Measurements from ENCODE around the gene BNC2. TPM values are rescaled to one million over a fixed set of nuclear protein-coding genes. Genes with fewer than 3 reads are reported as not detected.

Gene BNC2
- total RNA-seq: 29.0 and 34.3 TPM in 2 replicates

GRCh38 chr9:16870596-16871335 lies at the start of gene BNC2:
Gene BNC2 (minus strand): TSS chr9:16870670. CDS start chr9:16870648, 22 bp downstream.

Small RNA genes lying within 50 kb of the gene (small RNA-seq; reads per million reads assigned to genes)
- gene LSM1P1: not detected

Measured in vein endothelial cell (primary cell).